ENCODE measurements around the gene MAGI2.
"Not testable (repeated sequence)": the region's sequence is repeated elsewhere in the genome, so short reads cannot be mapped to it uniquely, and the experiment has no call there.

MAGI2 gene

GRCh38 chr7:78516450-78516849, 937.0 kb downstream of the MAGI2 start:
- Histone ChIP-seq H3K4me1 (ENCODE audit: insufficient read depth, low read length, poor library complexity, severe bottlenecking) (no peaks in the 10 kb centered on the region), H3K36me3 (ENCODE audit: insufficient read depth, low read length) (no peaks in the 10 kb centered on the region), H3F3A (ENCODE audit: low read depth) (no peaks in the 10 kb centered on the region), H2AFZ (ENCODE audit: low read length) (no peak overlapping the region), H3K9me2 (replicated peaks; ENCODE audit: low read depth, low read length) (no peaks in the 10 kb centered on the region), H3K9ac (ENCODE audit: low read depth, low read length, poor library complexity, severe bottlenecking) (no peak overlapping the region), H3K4me2 (ENCODE audit: low read depth, low read length, poor library complexity, severe bottlenecking) (no peak overlapping the region), H3K4me3 (ENCODE audit: low read length, poor library complexity, severe bottlenecking) (no peak overlapping the region), H4K20me1 (ENCODE audit: insufficient read depth, low read length, poor library complexity, severe bottlenecking) (no peaks in the 10 kb centered on the region), H3K79me2 (ENCODE audit: insufficient read depth, low read length) (no peaks in the 10 kb centered on the region), H3K9me3 (ENCODE audit: insufficient read depth, low read depth, low read length) (no peaks in the 10 kb centered on the region), H3K27me3 (ENCODE audit: insufficient read depth, low read length, poor library complexity, severe bottlenecking) (no peaks in the 10 kb centered on the region)
- TF ChIP-seq CTCF (conservative IDR thresholded peaks at IDR 0.05; ENCODE audit: low read length): no peak
- TF ChIP-seq EZH2phosphoT487 (IDR thresholded peaks at IDR 0.05; ENCODE audit: borderline replicate concordance): no peak

GRCh38 chr7:78514634-78515033, 938.8 kb downstream of the MAGI2 start:
- Histone ChIP-seq H3K4me2 (ENCODE audit: low read depth, low read length, poor library complexity, severe bottlenecking) (no peak overlapping the region), H3K9me2 (replicated peaks; ENCODE audit: low read depth, low read length) (no peaks in the 10 kb centered on the region)
- TF ChIP-seq CTCF (conservative IDR thresholded peaks at IDR 0.05; ENCODE audit: low read length) (no peak), EZH2phosphoT487 (IDR thresholded peaks at IDR 0.05; ENCODE audit: borderline replicate concordance) (no peak)

GRCh38 chr7:78510580-78511188, 942.8 kb downstream of the MAGI2 start:
- Histone ChIP-seq H3K9me3 (ENCODE audit: insufficient read depth, low read depth, low read length) (no peaks in the 10 kb centered on the region), H2AFZ (ENCODE audit: low read length) (no peak overlapping the region), H3K36me3 (ENCODE audit: insufficient read depth, low read length) (no peaks in the 10 kb centered on the region), H3F3A (ENCODE audit: low read depth) (no peaks in the 10 kb centered on the region), H3K4me1 (ENCODE audit: insufficient read depth, low read length, poor library complexity, severe bottlenecking) (no peaks in the 10 kb centered on the region), H3K9me2 (replicated peaks; ENCODE audit: low read depth, low read length) (no peaks in the 10 kb centered on the region), H3K4me2 (ENCODE audit: low read depth, low read length, poor library complexity, severe bottlenecking) (no peak overlapping the region), H4K20me1 (ENCODE audit: insufficient read depth, low read length, poor library complexity, severe bottlenecking) (no peaks in the 10 kb centered on the region), H3K27me3 (ENCODE audit: insufficient read depth, low read length, poor library complexity, severe bottlenecking) (no peaks in the 10 kb centered on the region), H3K9ac (ENCODE audit: low read depth, low read length, poor library complexity, severe bottlenecking) (no peak overlapping the region), H3K4me3 (ENCODE audit: low read length, poor library complexity, severe bottlenecking) (no peak overlapping the region), H3K79me2 (ENCODE audit: insufficient read depth, low read length) (no peaks in the 10 kb centered on the region)
- no peak for TF ChIP-seq EZH2phosphoT487 (IDR thresholded peaks at IDR 0.05; ENCODE audit: borderline replicate concordance)
- TF ChIP-seq CTCF (conservative IDR thresholded peaks at IDR 0.05; ENCODE audit: low read length): peak; percentile 83

More at GRCh38 chr7:78514634-78515033, 938.8 kb downstream of the MAGI2 start:
- Histone ChIP-seq H3K36me3 (ENCODE audit: insufficient read depth, low read length) (no peaks in the 10 kb centered on the region), H3K9ac (ENCODE audit: low read depth, low read length, poor library complexity, severe bottlenecking) (no peak overlapping the region), H2AFZ (ENCODE audit: low read length) (no peak overlapping the region), H3K9me3 (ENCODE audit: insufficient read depth, low read depth, low read length) (no peaks in the 10 kb centered on the region), H3K79me2 (ENCODE audit: insufficient read depth, low read length) (no peaks in the 10 kb centered on the region), H3F3A (ENCODE audit: low read depth) (no peaks in the 10 kb centered on the region), H3K27me3 (ENCODE audit: insufficient read depth, low read length, poor library complexity, severe bottlenecking) (no peaks in the 10 kb centered on the region), H3K4me1 (ENCODE audit: insufficient read depth, low read length, poor library complexity, severe bottlenecking) (no peaks in the 10 kb centered on the region), H4K20me1 (ENCODE audit: insufficient read depth, low read length, poor library complexity, severe bottlenecking) (no peaks in the 10 kb centered on the region), H3K4me3 (ENCODE audit: low read length, poor library complexity, severe bottlenecking) (no peak overlapping the region)

- not testable (repeated sequence) for H3K4me1 ChIP-seq (ENCODE audit: insufficient read depth, low read length, poor library complexity, severe bottlenecking); H2AFZ ChIP-seq (ENCODE audit: low read length); H3K4me2 ChIP-seq (ENCODE audit: low read depth, low read length, poor library complexity, severe bottlenecking); H3K9me3 ChIP-seq (ENCODE audit: insufficient read depth, low read depth, low read length); H3F3A ChIP-seq (ENCODE audit: low read depth); H4K20me1 ChIP-seq (ENCODE audit: insufficient read depth, low read length, poor library complexity, severe bottlenecking); H3K4me3 ChIP-seq (ENCODE audit: low read length, poor library complexity, severe bottlenecking); H3K79me2 ChIP-seq (ENCODE audit: insufficient read depth, low read length); H3K36me3 ChIP-seq (ENCODE audit: insufficient read depth, low read length); H3K9ac ChIP-seq (ENCODE audit: low read depth, low read length, poor library complexity, severe bottlenecking); H3K9me2 ChIP-seq (replicated peaks; ENCODE audit: low read depth, low read length); H3K27me3 ChIP-seq (ENCODE audit: insufficient read depth, low read length, poor library complexity, severe bottlenecking)
Observed at GRCh38 chr7:78503301-78503700, 950.2 kb downstream of the MAGI2 start.

All from Loucy (cell line).